ENCODE measurements around the gene PXMP2.

GRCh38 chr12:132716356-132716755 lies 29.0 kb downstream of the PXMP2 start:
- TF ChIP-seq CTCF (optimal IDR thresholded peaks at IDR 0.05 in 1 of 3, IDR thresholded peaks at IDR 0.05 in 1 of 3, conservative IDR thresholded peaks at IDR 0.05 in 1 of 3; ENCODE audit: extremely low read depth in 1 of 3, insufficient read depth in 2 of 3, low read length in 3 of 3) (no peak), EZH2 (IDR thresholded peaks at IDR 0.05; ENCODE audit: low read length) (no peak)
